Esophagus mucosa (tissue), 1 donor: ENCODE measurements around the gene SYT11. TPM values are rescaled to one million over a fixed set of nuclear protein-coding genes. Genes with fewer than 3 reads are reported as not detected.

Experiments used
- total RNA-seq: library from RNA; stranded (reverse); gene quantifications from one replicate; pipeline ENCODE4 v1.2.4, GENCODE V29; 2023
- donor health status: DM: yes; HTN: yes; CAD: no.

SYT11 gene
- total RNA-seq, 1 donor from 2014 or later, result 0.76 TPM

Other genes starting within 250 kb of the SYT11 start
- 16.7 TPM for gene MSTO1, start 249.3 kb upstream of the SYT11 start, total RNA-seq
- gene YY1AP1, start 170.8 kb upstream of the SYT11 start, total RNA-seq, result 40.3 TPM
- 69.7 TPM for gene DAP3, start 170.5 kb upstream of the SYT11 start, total RNA-seq
- 25.9 TPM for gene GON4L, start 2.4 kb upstream of the SYT11 start, total RNA-seq
- 35.7 TPM for gene RIT1, start 51.8 kb downstream of the SYT11 start, total RNA-seq
- 19.4 TPM for gene KHDC4, start 74.8 kb downstream of the SYT11 start, total RNA-seq
- not detected for gene RXFP4, start 82.1 kb downstream of the SYT11 start, total RNA-seq
- 23.8 TPM for gene ARHGEF2, start 119.0 kb downstream of the SYT11 start, total RNA-seq
- gene SSR2, start 161.4 kb downstream of the SYT11 start, total RNA-seq, result 121 TPM
- gene UBQLN4, start 194.2 kb downstream of the SYT11 start, total RNA-seq, result 23.0 TPM
- gene LAMTOR2, start 195.2 kb downstream of the SYT11 start, total RNA-seq, result 62.3 TPM
- gene RAB25, start 201.6 kb downstream of the SYT11 start, total RNA-seq, result 420 TPM
- 1.7 TPM for gene MEX3A, start 222.9 kb downstream of the SYT11 start, total RNA-seq